Measurements from ENCODE around the gene AKR1C1.
"Not testable (repeated sequence)": the region's sequence is repeated elsewhere in the genome, so short reads cannot be mapped to it uniquely, and the experiment has no call there.

DNA sequence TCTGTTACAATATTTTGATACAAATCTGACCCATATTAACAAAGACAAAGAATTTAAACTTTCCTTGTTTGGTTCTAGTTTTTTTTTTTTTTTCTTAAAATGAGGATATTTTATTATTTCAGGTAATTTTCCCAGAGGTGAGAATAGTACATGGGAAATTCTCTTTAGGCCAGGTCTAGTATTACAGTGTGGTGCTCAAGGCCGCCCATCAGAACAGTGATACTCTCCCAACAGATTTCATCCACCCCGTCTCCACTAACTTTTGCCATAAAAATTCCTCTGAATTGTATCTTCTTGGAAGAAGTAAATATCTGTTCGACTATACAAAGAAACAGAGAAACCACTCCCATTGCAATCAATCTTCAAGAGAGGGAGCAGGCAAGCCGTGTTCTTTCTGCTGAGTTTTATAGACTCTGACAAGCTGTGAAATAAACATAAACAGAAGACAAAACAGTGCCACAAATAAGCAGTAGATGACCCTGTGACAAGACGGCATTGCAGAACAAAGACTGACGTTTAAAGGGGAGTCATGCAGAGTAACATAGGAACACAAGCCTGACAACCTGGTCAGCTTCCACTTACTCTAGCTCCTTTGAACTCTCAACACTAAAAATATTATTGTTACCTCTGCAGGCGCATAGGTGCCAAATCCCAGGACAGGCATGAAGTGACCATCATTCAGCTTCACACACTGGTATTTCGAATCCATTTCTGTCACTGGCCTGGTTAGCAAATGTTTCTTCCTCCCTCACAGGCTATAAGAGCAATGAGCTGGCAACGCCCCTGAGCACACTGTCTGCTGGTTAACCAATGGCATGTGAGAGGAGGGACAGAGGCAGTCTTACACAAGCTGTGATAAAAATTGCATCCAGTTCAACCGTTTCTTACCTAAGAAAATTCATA is 40.2 kb downstream of the AKR1C1 start, which contains the start of gene AKR1C2:
- TF ChIP-seq POLR2AphosphoS5 (IDR thresholded peaks at IDR 0.05; ENCODE audit: low read depth, low read length); POLR2A (IDR thresholded peaks at IDR 0.05; ENCODE audit: low read depth, low read length); TAF1 (IDR thresholded peaks at IDR 0.05; ENCODE audit: borderline replicate concordance, low read depth, low read length): not testable (repeated sequence)

Measured in GM12892 (cell line).